OCI-LY7 (cell line): ENCODE data around the gene NPC1. TPM values are rescaled to one million over a fixed set of nuclear protein-coding genes. Genes with fewer than 3 reads are reported as not detected.
A peak's percentile ranks its signal among the peaks of the same experiment; 100 is the strongest.

ENCODE experiments used
- BruUV-seq: library from RNA; stranded (reverse); fragments of 400-500 nt; replicated peaks from 2 replicates; lab custom pipeline; 2021; lab: Mats Ljungman, UMichigan
- CTCF ChIA-PET: fragments of 300-600 bp; sonication (Branson Sonifier 250); formaldehyde crosslinking; loops from one replicate; lab custom pipeline; 2022; ENCODE audit warnings: antibody characterized with exemption; ENCODE audit not compliant: unreplicated experiment; lab: Charles Lee
- POLR2A ChIA-PET: fragments of 300-600 bp; sonication (Branson Sonifier 250); formaldehyde crosslinking; loops from one replicate; lab custom pipeline; 2022; ENCODE audit warnings: antibody characterized with exemption; lab: Charles Lee
- DNase-seq: peaks from one replicate; pipeline ENCODE4 v3.0.0-alpha.2; 2015; ENCODE audit warnings: low spot score
- H2AFZ ChIP-seq: fragments of 200-600 bp; sonication (generic), shearing (Covaris generic); 2 replicates; pipeline ENCODE4 v1.6.1; 2014; ENCODE audit warnings: mild to moderate bottlenecking, antibody characterized with exemption, low read length, moderate library complexity
- H3K27ac ChIP-seq: fragments of 200-600 bp; sonication (generic); 2 replicates; pipeline ENCODE4 v1.5.1; 2014; ENCODE audit warnings: mixed run types, low read depth, mild to moderate bottlenecking, moderate library complexity, low read length, inconsistent platforms; ENCODE audit not compliant: poor library complexity, severe bottlenecking
- H3K36me3 ChIP-seq: fragments of 200-600 bp; sonication (generic); 2 replicates; pipeline ENCODE4 v1.6.1; 2014; ENCODE audit warnings: mild to moderate bottlenecking, antibody characterized with exemption, low read length, moderate library complexity, mixed read lengths; ENCODE audit not compliant: insufficient read depth
- H3K4me1 ChIP-seq: fragments of 200-600 bp; sonication (generic); 2 replicates; pipeline ENCODE4 v1.5.1; 2014; ENCODE audit warnings: mild to moderate bottlenecking, low read length; ENCODE audit not compliant: insufficient read depth, poor library complexity, severe bottlenecking
- H3K4me2 ChIP-seq: fragments of 200-600 bp; sonication (generic); 2 replicates; pipeline ENCODE4 v1.6.1; 2014; ENCODE audit warnings: mild to moderate bottlenecking, low read length
- H3K4me3 ChIP-seq: fragments of 200-600 bp; sonication (generic); 2 replicates; pipeline ENCODE4 v1.5.1; 2014; ENCODE audit warnings: mild to moderate bottlenecking, low read depth, low read length; ENCODE audit not compliant: poor library complexity, severe bottlenecking
- H3K79me2 ChIP-seq: fragments of 200-600 bp; sonication (generic); 2 replicates; pipeline ENCODE4 v1.6.1; 2016; ENCODE audit warnings: low read depth, mild to moderate bottlenecking, low read length, moderate library complexity, mixed read lengths; ENCODE audit not compliant: insufficient read depth
- H3K9me2 ChIP-seq: fragments of 200-600 bp; sonication (generic); 2 replicates; pipeline ENCODE4 v1.6.1; 2016; ENCODE audit warnings: mild to moderate bottlenecking, low read length, mixed read lengths; ENCODE audit not compliant: insufficient read depth
- H3K9me3 ChIP-seq: fragments of 200-600 bp; sonication (generic); 2 replicates; pipeline ENCODE4 v1.6.1; 2014; ENCODE audit warnings: mild to moderate bottlenecking, mixed run types, low read length, mixed read lengths
- H4K20me1 ChIP-seq: fragments of 200-600 bp; sonication (generic); 2 replicates; pipeline ENCODE4 v1.6.1; 2014; ENCODE audit warnings: mild to moderate bottlenecking, antibody characterized with exemption, low read length, moderate library complexity, mixed read lengths; ENCODE audit not compliant: insufficient read depth
- EZH2phosphoT487 ChIP-seq: fragments of 200-600 bp; sonication (generic); IDR thresholded peaks from 2 replicates; pipeline ENCODE4 v1.6.1; 2018; ENCODE audit warnings: low read depth, borderline replicate concordance, mild to moderate bottlenecking, mixed run types, antibody characterized with exemption, low read length, moderate library complexity, mixed read lengths
- intact Hi-C: fragments of 100-400 bp; cut with micrococcal nuclease; formaldehyde crosslinking; loops from one replicate; pipeline ENCODE4 v1.10.0; 2022; ENCODE audit not compliant: unreplicated experiment
- total RNA-seq, 2 experiments: library from RNA; depleted of rRNA in 1 of 2; stranded (reverse); fragments of >200 nt in 1 of 2; shearing (Covaris generic) in 1 of 2; gene quantifications; 2 replicates each; pipeline ENCODE4 v1.2.3, GENCODE V29; 2014 to 2022
- TF ChIP-seq, protein P1 (sequence below): fragments of 200-600 bp; sonication (generic); conservative IDR thresholded peaks from 2 replicates; pipeline ENCODE4 v1.5.1; 2014; ENCODE audit warnings: mild to moderate bottlenecking, antibody characterized with exemption, low read length, moderate library complexity, mixed read lengths

Gene NPC1
- total RNA-seq, 2 experiments from 2014 or later = 26.0 to 38.9 TPM

DNA sequence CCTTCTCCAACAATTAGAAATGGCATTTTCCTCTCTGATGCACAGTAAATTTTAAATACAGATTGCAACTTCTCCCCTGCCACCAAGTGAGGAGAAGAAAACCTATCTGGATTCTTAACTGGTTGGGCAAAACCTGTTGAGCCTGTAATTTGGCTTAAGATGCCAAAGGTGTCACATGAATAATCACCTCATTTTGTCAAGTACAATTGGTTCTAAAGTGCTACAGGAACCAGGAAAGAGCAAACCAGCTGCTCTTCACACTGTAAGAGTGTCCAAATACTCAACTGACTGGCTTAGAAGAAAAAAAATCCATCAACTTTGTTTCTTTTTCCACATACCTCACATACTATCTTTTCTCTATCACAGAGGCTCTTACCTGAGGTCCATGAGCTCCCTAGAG lies 35.4 kb downstream of the NPC1 start:
- BruUV-seq = TSS peak; percentile 33
- Histone ChIP-seq H3K9me2 (no peaks in the 10 kb centered on the region), H3K36me3 (peaks cover 86% of the 10 kb centered on the region), H3K79me2 (no peaks in the 10 kb centered on the region), H3K4me2 (no peak overlapping the region), H3K9me3 (no peaks in the 10 kb centered on the region), H3K4me1 (no peaks in the 10 kb centered on the region), H3K27ac (no peak overlapping the region), H4K20me1 (no peaks in the 10 kb centered on the region), H3K4me3 (no peak overlapping the region), H2AFZ (no peak overlapping the region)
- POLR2A ChIA-PET = interaction anchor here (0.5 to 1.1 kb wide), 2 partner anchors 9 to 35 kb away, joined by 3 read pairs; no protein-coding TSS in a partner anchor
- no peak for DNase-seq
- TF ChIP-seq EZH2phosphoT487 = no peak
- TF ChIP-seq, protein P1, sequence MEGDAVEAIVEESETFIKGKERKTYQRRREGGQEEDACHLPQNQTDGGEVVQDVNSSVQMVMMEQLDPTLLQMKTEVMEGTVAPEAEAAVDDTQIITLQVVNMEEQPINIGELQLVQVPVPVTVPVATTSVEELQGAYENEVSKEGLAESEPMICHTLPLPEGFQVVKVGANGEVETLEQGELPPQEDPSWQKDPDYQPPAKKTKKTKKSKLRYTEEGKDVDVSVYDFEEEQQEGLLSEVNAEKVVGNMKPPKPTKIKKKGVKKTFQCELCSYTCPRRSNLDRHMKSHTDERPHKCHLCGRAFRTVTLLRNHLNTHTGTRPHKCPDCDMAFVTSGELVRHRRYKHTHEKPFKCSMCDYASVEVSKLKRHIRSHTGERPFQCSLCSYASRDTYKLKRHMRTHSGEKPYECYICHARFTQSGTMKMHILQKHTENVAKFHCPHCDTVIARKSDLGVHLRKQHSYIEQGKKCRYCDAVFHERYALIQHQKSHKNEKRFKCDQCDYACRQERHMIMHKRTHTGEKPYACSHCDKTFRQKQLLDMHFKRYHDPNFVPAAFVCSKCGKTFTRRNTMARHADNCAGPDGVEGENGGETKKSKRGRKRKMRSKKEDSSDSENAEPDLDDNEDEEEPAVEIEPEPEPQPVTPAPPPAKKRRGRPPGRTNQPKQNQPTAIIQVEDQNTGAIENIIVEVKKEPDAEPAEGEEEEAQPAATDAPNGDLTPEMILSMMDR = no peak
- intact Hi-C loops = no loop called here
- CTCF ChIA-PET = no interaction called here

DNA sequence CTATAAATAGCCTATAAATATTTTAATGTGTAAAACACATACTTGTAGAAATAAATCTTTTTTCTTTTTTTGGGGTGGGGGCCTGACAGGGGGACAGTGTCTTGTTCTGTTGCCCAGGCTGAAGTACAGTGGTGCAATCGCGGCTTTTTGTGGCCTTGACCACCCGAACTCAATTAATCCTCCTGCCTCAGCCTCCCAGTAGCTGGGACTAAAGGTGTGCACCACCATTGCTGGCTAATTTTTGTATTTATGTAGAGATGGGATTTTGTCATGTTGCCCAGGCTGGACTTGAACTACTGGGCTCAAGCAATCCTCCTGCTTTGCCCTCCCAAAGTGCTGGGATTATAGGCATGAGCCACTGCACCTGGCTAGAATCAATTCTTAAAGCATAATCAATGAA lies 37.6 kb downstream of the NPC1 start:
- Histone ChIP-seq H3K79me2 (no peaks in the 10 kb centered on the region), H3K4me2 (no peak overlapping the region), H3K9me3 (no peaks in the 10 kb centered on the region), H3K9me2 (no peaks in the 10 kb centered on the region), H3K36me3 (peaks cover 83% of the 10 kb centered on the region), H3K4me1 (no peaks in the 10 kb centered on the region), H4K20me1 (no peaks in the 10 kb centered on the region), H2AFZ (no peak overlapping the region), H3K27ac (no peak overlapping the region), H3K4me3 (no peak overlapping the region)
- no peak for DNase-seq
- TF ChIP-seq, protein P1 = no peak
- ChIA-PET POLR2A (interaction anchor here (0.6 kb wide), 1 partner anchor 70 kb away, joined by 3 read pairs; no protein-coding TSS in a partner anchor), CTCF (no interaction called here)
- no TSS peak for BruUV-seq
- intact Hi-C loops = no loop called here

DNA sequence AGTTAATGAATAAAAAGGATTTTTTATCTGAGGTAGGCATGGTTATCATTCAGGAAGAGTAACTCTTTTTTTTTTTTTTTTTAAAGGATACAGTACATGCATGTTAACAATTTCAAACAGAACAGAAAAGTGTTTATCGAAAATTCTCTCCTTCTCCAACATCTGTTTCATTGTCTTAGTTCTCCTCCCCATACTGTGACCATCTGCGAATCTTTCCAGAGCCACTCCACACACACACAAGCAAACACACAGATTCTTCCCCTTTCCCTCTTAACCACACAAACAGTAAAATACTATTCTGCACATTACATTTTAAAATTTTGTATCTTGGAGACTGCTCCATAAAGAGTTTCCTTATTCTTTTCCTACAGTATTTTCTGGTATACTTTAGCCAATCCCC lies 38.0 kb downstream of the NPC1 start:
- peaks cover 83% of the 10 kb centered on the region for H3K36me3 ChIP-seq
- intact Hi-C loops = no loop called here
- H3K4me1 ChIP-seq = no peaks in the 10 kb centered on the region
- no peaks in the 10 kb centered on the region for H3K79me2 ChIP-seq
- POLR2A ChIA-PET = interaction anchor here (0.7 kb wide), 1 partner anchor 449 kb away, joined by 4 read pairs; no protein-coding TSS in a partner anchor
- CTCF ChIA-PET = no interaction called here
- H2AFZ ChIP-seq = no peak overlapping the region
- no peak overlapping the region for H3K4me2 ChIP-seq
- H3K9me3 ChIP-seq = no peaks in the 10 kb centered on the region
- H3K9me2 ChIP-seq = no peaks in the 10 kb centered on the region
- H3K27ac ChIP-seq = no peak overlapping the region
- TF ChIP-seq, protein P1 = no peak
- no peak for TF ChIP-seq EZH2phosphoT487
- no TSS peak for BruUV-seq
- H4K20me1 ChIP-seq = no peaks in the 10 kb centered on the region
- DNase-seq = no peak
- H3K4me3 ChIP-seq = no peak overlapping the region
